Caco-2 (cell line): ENCODE measurements around the gene BIRC7. TPM values are rescaled to one million over a fixed set of nuclear protein-coding genes. Genes with fewer than 3 reads are reported as not detected.

ENCODE experiments used
- BruUV-seq: library from RNA; stranded (reverse); fragments of 400-500 nt; replicated peaks from 2 replicates; lab custom pipeline; 2021; lab: Mats Ljungman, UMichigan
- CTCF ChIA-PET: fragments of 300-600 bp; sonication (Branson Sonifier 250); formaldehyde crosslinking; loops from one replicate; lab custom pipeline; 2022; ENCODE audit warnings: antibody characterized with exemption; lab: Charles Lee
- POLR2A ChIA-PET: fragments of 300-600 bp; sonication (Branson Sonifier 250); formaldehyde crosslinking; loops from one replicate; lab custom pipeline; 2022; ENCODE audit warnings: antibody characterized with exemption; lab: Charles Lee
- DNase-seq, 2 experiments: peaks; one replicate each; pipeline versions ENCODE4 v3.0.0 to v3.0.0-alpha.2; 2020 to 2022
- H3K27me3 ChIP-seq: replicated peaks from 2 replicates; pipeline ENCODE4 v1.6.0; 2011; ENCODE audit warnings: low read length; ENCODE audit not compliant: control insufficient read depth, insufficient read depth
- H3K36me3 ChIP-seq: 2 replicates; pipeline ENCODE4 v1.5.1; 2011; ENCODE audit warnings: low read length; ENCODE audit not compliant: control insufficient read depth, insufficient read depth
- H3K4me1 ChIP-seq: fragments of 250-450 bp; sonication (Bioruptor Pico); 2 replicates; pipeline ENCODE4 v1.5.1; 2020; ENCODE audit warnings: mild to moderate bottlenecking
- H3K4me3 ChIP-seq: 2 replicates; pipeline ENCODE4 v1.5.1; 2011; ENCODE audit warnings: low read depth, mild to moderate bottlenecking, control low read depth, low read length
- H3K9me3 ChIP-seq: fragments of 250-450 bp; sonication (Bioruptor Pico); 2 replicates; pipeline ENCODE4 v1.5.1; 2020; ENCODE audit warnings: mild to moderate bottlenecking, moderate library complexity
- H3K27ac Mint-ChIP-seq: one replicate; pipeline ENCODE4 v1.8.0; 2022; ENCODE audit warnings: mixed read lengths; ENCODE audit not compliant: unreplicated experiment
- H3K27me3 Mint-ChIP-seq: one replicate; pipeline ENCODE4 v1.8.0; 2022; ENCODE audit warnings: mixed read lengths; ENCODE audit not compliant: insufficient read depth, unreplicated experiment
- H3K36me3 Mint-ChIP-seq: one replicate; pipeline ENCODE4 v1.8.0; 2022; ENCODE audit warnings: mild to moderate bottlenecking, mixed read lengths; ENCODE audit not compliant: insufficient read depth, unreplicated experiment
- H3K4me1 Mint-ChIP-seq: one replicate; pipeline ENCODE4 v1.8.0; 2022; ENCODE audit warnings: low read depth, mixed read lengths; ENCODE audit not compliant: unreplicated experiment
- H3K4me3 Mint-ChIP-seq: one replicate; pipeline ENCODE4 v1.8.0; 2022; ENCODE audit warnings: mild to moderate bottlenecking, moderate library complexity, mixed read lengths; ENCODE audit not compliant: unreplicated experiment
- H3K9me3 Mint-ChIP-seq: one replicate; pipeline ENCODE4 v1.8.0; 2022; ENCODE audit warnings: mixed read lengths; ENCODE audit not compliant: unreplicated experiment
- intact Hi-C: fragments of 100-400 bp; cut with micrococcal nuclease; formaldehyde crosslinking; loops from one replicate; pipeline ENCODE4 v1.10.0; 2022; ENCODE audit not compliant: unreplicated experiment
- total RNA-seq: library from RNA; stranded (reverse); gene quantifications from 2 replicates; pipeline ENCODE4 v1.2.3, GENCODE V29; 2022
- TF ChIP-seq, protein P1 (sequence below), 2 experiments: fragments of 200-600 bp in 1 of 2; IDR thresholded peaks; 1 replicate in 1 of 2; 2 replicates in 1 of 2; pipeline versions ENCODE4 v1.5.1 to v1.8.0; 2011 to 2022; ENCODE audit warnings: antibody characterized with exemption in 1 of 2, control low read depth in 1 of 2, inconsistent platforms in 1 of 2, low read depth in 1 of 2, low read length in 1 of 2, mild to moderate bottlenecking in 1 of 2, moderate library complexity in 1 of 2; ENCODE audit not compliant: insufficient read depth in 1 of 2, severe bottlenecking in 1 of 2, unreplicated experiment in 1 of 2

Gene BIRC7
- total RNA-seq, 1 experiment from 2014 or later = 0.54 TPM

GRCh38 chr20:63242736-63243135 lies 7.0 kb downstream of the BIRC7 start:
- Histone ChIP-seq H3K36me3 (no peaks in the 10 kb centered on the region), H3K9me3 (no peaks in the 10 kb centered on the region), H3K4me3 (no peak overlapping the region), H3K27me3 (no peaks in the 10 kb centered on the region), H3K4me1 (peaks cover 20% of the 10 kb centered on the region)
- Mint-ChIP-seq H3K4me3 (no peak overlapping the region), H3K4me1 (no peaks in the 10 kb centered on the region), H3K27me3 (no peaks in the 10 kb centered on the region), H3K27ac (no peak overlapping the region), H3K9me3 (no peaks in the 10 kb centered on the region), H3K36me3 (no peaks in the 10 kb centered on the region)
- no TSS peak for BruUV-seq
- POLR2A ChIA-PET = no interaction called here
- CTCF ChIA-PET = interaction anchor here (0.6 to 2.5 kb wide), 3 partner anchors 12 to 1615 kb away, joined by 3 to 15 read pairs (median 6); no protein-coding TSS in a partner anchor
- intact Hi-C loops = no loop called here
- DNase-seq = no peak
- TF ChIP-seq, protein P1, sequence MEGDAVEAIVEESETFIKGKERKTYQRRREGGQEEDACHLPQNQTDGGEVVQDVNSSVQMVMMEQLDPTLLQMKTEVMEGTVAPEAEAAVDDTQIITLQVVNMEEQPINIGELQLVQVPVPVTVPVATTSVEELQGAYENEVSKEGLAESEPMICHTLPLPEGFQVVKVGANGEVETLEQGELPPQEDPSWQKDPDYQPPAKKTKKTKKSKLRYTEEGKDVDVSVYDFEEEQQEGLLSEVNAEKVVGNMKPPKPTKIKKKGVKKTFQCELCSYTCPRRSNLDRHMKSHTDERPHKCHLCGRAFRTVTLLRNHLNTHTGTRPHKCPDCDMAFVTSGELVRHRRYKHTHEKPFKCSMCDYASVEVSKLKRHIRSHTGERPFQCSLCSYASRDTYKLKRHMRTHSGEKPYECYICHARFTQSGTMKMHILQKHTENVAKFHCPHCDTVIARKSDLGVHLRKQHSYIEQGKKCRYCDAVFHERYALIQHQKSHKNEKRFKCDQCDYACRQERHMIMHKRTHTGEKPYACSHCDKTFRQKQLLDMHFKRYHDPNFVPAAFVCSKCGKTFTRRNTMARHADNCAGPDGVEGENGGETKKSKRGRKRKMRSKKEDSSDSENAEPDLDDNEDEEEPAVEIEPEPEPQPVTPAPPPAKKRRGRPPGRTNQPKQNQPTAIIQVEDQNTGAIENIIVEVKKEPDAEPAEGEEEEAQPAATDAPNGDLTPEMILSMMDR (IDR thresholded peaks at IDR 0.05; ENCODE audit: insufficient read depth in 1 of 2, low read depth in 1 of 2, low read length in 1 of 2, severe bottlenecking in 1 of 2, unreplicated experiment in 1 of 2) = no peak

GRCh38 chr20:63243604-63244247 lies 8.0 kb downstream of the BIRC7 start:
- TF ChIP-seq, protein P1 (IDR thresholded peaks at IDR 0.05; ENCODE audit: insufficient read depth in 1 of 2, low read depth in 1 of 2, low read length in 1 of 2, severe bottlenecking in 1 of 2, unreplicated experiment in 1 of 2) = no peak
- ChIA-PET CTCF (interaction anchor here (0.6 to 2.1 kb wide), 3 partner anchors 11 to 1616 kb away, joined by 3 to 6 read pairs (median 3); no protein-coding TSS in a partner anchor), POLR2A (no interaction called here)
- peaks cover 4% of the 10 kb centered on the region for H3K4me1 Mint-ChIP-seq
- no peaks in the 10 kb centered on the region for H3K9me3 ChIP-seq
- H3K4me3 Mint-ChIP-seq = no peak overlapping the region
- H3K27me3 Mint-ChIP-seq = no peaks in the 10 kb centered on the region
- peaks cover 30% of the 10 kb centered on the region for H3K4me1 ChIP-seq
- no TSS peak for BruUV-seq
- no peaks in the 10 kb centered on the region for H3K9me3 Mint-ChIP-seq
- no peak for DNase-seq
- no peak overlapping the region for H3K4me3 ChIP-seq
- no peaks in the 10 kb centered on the region for H3K27me3 ChIP-seq
- H3K27ac Mint-ChIP-seq = no peak overlapping the region
- no peaks in the 10 kb centered on the region for H3K36me3 ChIP-seq
- intact Hi-C loops = no loop called here
- H3K36me3 Mint-ChIP-seq = no peaks in the 10 kb centered on the region

GRCh38 chr20:63244468-63244867 lies 8.8 kb downstream of the BIRC7 start:
- DNase-seq = no peak
- BruUV-seq = no TSS peak
- TF ChIP-seq, protein P1 (IDR thresholded peaks at IDR 0.05; ENCODE audit: insufficient read depth in 1 of 2, low read depth in 1 of 2, low read length in 1 of 2, severe bottlenecking in 1 of 2, unreplicated experiment in 1 of 2) = no peak
- H3K4me3 ChIP-seq = no peak overlapping the region
- Mint-ChIP-seq H3K27me3 (no peaks in the 10 kb centered on the region), H3K27ac (no peak overlapping the region), H3K36me3 (no peaks in the 10 kb centered on the region), H3K4me1 (peaks cover 11% of the 10 kb centered on the region), H3K4me3 (no peak overlapping the region), H3K9me3 (no peaks in the 10 kb centered on the region)
- no peaks in the 10 kb centered on the region for H3K9me3 ChIP-seq
- intact Hi-C loops = no loop called here
- ChIA-PET POLR2A (no interaction called here), CTCF (interaction anchor here (1.7 kb wide), 1 partner anchor 9 kb away, joined by 8 read pairs; the partner anchor contains the start of gene BIRC7)
- H3K27me3 ChIP-seq = no peaks in the 10 kb centered on the region
- peaks cover 38% of the 10 kb centered on the region for H3K4me1 ChIP-seq
- H3K36me3 ChIP-seq = no peaks in the 10 kb centered on the region
